Measurements from ENCODE around the gene MED31.

- TF ChIP-seq EZH2phosphoT487 (IDR thresholded peaks at IDR 0.05; ENCODE audit: insufficient read depth, low read depth) (no peak), EZH2 (IDR thresholded peaks at IDR 0.05; ENCODE audit: insufficient read depth, poor library complexity, severe bottlenecking) (no peak)
These were observed 23.9 kb upstream of the MED31 start for GRCh38 chr17:6675201-6675825.
